Type B pancreatic cell (in vitro differentiated cells): ENCODE measurements around the gene VAMP3. TPM values are rescaled to one million over a fixed set of nuclear protein-coding genes. Genes with fewer than 3 reads are reported as not detected.
A peak's percentile ranks its signal among the peaks of the same experiment; 100 is the strongest.

Source experiments
- DNase-seq: peaks from one replicate; pipeline ENCODE4 v3.0.0; 2021; ENCODE audit warnings: mixed read lengths; ENCODE audit not compliant: unreplicated experiment; ENCODE audit errors: extremely low spot score
- H3K27ac Mint-ChIP-seq: 2 replicates; pipeline ENCODE4 v1.8.0; 2021; ENCODE audit warnings: mild to moderate bottlenecking, mixed read lengths
- H3K27me3 Mint-ChIP-seq: 2 replicates; pipeline ENCODE4 v1.8.0; 2021; ENCODE audit warnings: mixed read lengths
- H3K36me3 Mint-ChIP-seq: 2 replicates; pipeline ENCODE4 v1.8.0; 2021; ENCODE audit warnings: mixed read lengths
- H3K4me1 Mint-ChIP-seq: one replicate; pipeline ENCODE4 v1.8.0; 2021; ENCODE audit warnings: mixed read lengths; ENCODE audit not compliant: unreplicated experiment
- H3K4me3 Mint-ChIP-seq: 2 replicates; pipeline ENCODE4 v1.8.0; 2021; ENCODE audit warnings: mild to moderate bottlenecking, mixed read lengths
- H3K9me3 Mint-ChIP-seq: 2 replicates; pipeline ENCODE4 v1.8.0; 2021; ENCODE audit warnings: mixed read lengths
- CTCF ChIP-seq: fragments of 200-600 bp; sonication (generic); conservative IDR thresholded peaks from 2 replicates; pipeline ENCODE4 v1.5.0; 2021; ENCODE audit warnings: antibody characterized with exemption, mild to moderate bottlenecking
- total RNA-seq: library from RNA; stranded (reverse); gene quantifications from 2 replicates; pipeline ENCODE4 v1.2.1, GENCODE V29; 2021; ENCODE audit warnings: low replicate concordance

The VAMP3 gene
- total RNA-seq, 1 donor from 2014 or later = 82.4 TPM

- no peaks in the 10 kb centered on the region for H3K9me3 Mint-ChIP-seq
- H3K36me3 Mint-ChIP-seq = peaks cover 26% of the 10 kb centered on the region
- H3K27me3 Mint-ChIP-seq = no peaks in the 10 kb centered on the region
- H3K4me3 Mint-ChIP-seq = no peak overlapping the region
- TF ChIP-seq CTCF = no peak
- H3K27ac Mint-ChIP-seq = no peak overlapping the region
- peaks cover 5% of the 10 kb centered on the region for H3K4me1 Mint-ChIP-seq
- DNase-seq = no peak
Observed at GRCh38 chr1:7778133-7778628, 7.1 kb downstream of the VAMP3 start.

GRCh38 chr1:7780976-7781375 is 9.9 kb downstream of the VAMP3 start:
- Mint-ChIP-seq H3K27ac (no peak overlapping the region), H3K9me3 (no peaks in the 10 kb centered on the region), H3K36me3 (peaks cover 15% of the 10 kb centered on the region), H3K4me1 (no peaks in the 10 kb centered on the region), H3K27me3 (no peaks in the 10 kb centered on the region), H3K4me3 (no peak overlapping the region)
- no peak for DNase-seq
- no peak for TF ChIP-seq CTCF

- H3K36me3 Mint-ChIP-seq = peaks cover 15% of the 10 kb centered on the region
- H3K4me1 Mint-ChIP-seq = no peaks in the 10 kb centered on the region
- H3K27ac Mint-ChIP-seq = peak overlapping the region; percentile 69
- TF ChIP-seq CTCF = no peak
- no peaks in the 10 kb centered on the region for H3K27me3 Mint-ChIP-seq
- DNase-seq = no peak
- no peaks in the 10 kb centered on the region for H3K9me3 Mint-ChIP-seq
- no peak overlapping the region for H3K4me3 Mint-ChIP-seq
Observed at GRCh38 chr1:7781501-7781900, 10.4 kb downstream of the VAMP3 start.

- Mint-ChIP-seq H3K4me1 (no peaks in the 10 kb centered on the region), H3K9me3 (no peaks in the 10 kb centered on the region), H3K4me3 (peak overlapping the region; percentile 1), H3K27me3 (no peaks in the 10 kb centered on the region), H3K27ac (peak overlapping the region; percentile 69), H3K36me3 (peaks cover 15% of the 10 kb centered on the region)
- no peak for TF ChIP-seq CTCF
- DNase-seq = no peak
Observed at GRCh38 chr1:7781923-7782495, 10.9 kb downstream of the VAMP3 start.

- peaks cover 12% of the 10 kb centered on the region for H3K36me3 Mint-ChIP-seq
- no peak for TF ChIP-seq CTCF
- H3K4me3 Mint-ChIP-seq = peak overlapping the region; percentile 87
- H3K27me3 Mint-ChIP-seq = no peaks in the 10 kb centered on the region
- peak overlapping the region; percentile 69 for H3K27ac Mint-ChIP-seq
- H3K4me1 Mint-ChIP-seq = no peaks in the 10 kb centered on the region
- H3K9me3 Mint-ChIP-seq = no peaks in the 10 kb centered on the region
- peak; percentile 76 for DNase-seq
Observed at GRCh38 chr1:7783178-7783711, 12.1 kb downstream of the VAMP3 start.
